HG02588 (cell line): Measurements from ENCODE around the gene AMN.

ENCODE experiments used
- ATAC-seq: cut with Tn5 transposase; IDR thresholded peaks from one replicate; pipeline ENCODE4 v1.9.1; 2021; ENCODE audit warnings: mild to moderate bottlenecking, moderate library complexity; ENCODE audit not compliant: unreplicated experiment

The AMN gene

DNA sequence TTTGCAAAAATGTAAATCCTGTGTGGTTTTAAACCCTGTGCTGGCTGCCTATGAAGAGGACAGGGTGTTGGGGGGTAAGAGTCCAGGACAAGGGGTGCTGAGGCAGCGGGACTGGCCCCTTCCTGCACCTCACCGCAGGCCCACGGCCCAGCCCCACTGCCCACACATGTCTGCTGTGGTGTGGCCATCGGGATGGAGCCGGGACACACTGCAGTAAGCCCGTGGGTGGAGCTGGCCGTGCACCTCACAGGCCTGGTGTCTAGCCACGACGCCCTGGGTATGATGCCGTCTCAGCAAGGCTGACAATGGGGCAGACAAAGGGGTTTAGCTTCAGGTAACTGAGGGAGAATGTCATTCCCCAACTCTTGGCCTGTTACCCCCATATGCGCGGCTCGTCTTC is 19.6 kb downstream of the AMN start:
- ATAC-seq = no peak

DNA sequence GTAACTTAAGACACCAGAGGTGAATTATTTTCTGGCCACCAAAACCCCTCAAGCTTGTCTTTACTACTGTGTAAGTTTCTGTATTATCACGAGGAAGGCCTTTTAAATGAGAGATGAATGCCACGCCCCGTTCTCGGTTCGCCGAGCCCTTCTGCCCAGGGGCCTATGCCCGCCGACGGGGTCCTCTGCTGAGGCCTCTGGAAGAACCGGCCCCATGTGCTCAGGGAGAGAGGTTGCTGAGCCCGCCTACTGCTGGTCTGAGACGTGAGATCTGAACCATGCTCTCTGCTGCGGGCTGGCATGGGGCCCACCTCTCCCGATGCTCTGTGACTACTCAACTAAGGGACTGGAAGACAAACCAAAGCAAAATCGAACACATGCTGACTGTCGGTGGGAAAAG is 21.0 kb downstream of the AMN start:
- ATAC-seq = no peak

DNA sequence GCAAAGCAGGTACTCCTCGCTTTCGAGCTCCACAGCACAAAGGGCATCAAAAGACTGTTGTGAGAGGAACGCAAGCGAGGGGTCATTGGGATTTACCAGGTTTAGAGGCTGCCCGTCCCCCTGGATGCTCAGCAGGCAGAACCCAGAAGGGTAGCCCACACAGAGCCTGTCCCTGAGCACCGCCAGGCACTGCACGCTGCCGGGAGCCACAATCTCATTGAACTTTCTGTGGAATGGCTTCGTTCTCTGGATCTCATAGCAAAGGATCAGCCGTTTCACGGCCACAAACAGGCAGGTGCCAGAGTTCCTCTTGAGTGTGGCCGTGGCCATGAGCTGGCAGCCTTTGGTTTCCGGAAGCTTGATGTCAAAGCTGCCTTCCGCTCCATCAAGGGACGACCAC is 21.5 kb downstream of the AMN start:
- no peak for ATAC-seq

DNA sequence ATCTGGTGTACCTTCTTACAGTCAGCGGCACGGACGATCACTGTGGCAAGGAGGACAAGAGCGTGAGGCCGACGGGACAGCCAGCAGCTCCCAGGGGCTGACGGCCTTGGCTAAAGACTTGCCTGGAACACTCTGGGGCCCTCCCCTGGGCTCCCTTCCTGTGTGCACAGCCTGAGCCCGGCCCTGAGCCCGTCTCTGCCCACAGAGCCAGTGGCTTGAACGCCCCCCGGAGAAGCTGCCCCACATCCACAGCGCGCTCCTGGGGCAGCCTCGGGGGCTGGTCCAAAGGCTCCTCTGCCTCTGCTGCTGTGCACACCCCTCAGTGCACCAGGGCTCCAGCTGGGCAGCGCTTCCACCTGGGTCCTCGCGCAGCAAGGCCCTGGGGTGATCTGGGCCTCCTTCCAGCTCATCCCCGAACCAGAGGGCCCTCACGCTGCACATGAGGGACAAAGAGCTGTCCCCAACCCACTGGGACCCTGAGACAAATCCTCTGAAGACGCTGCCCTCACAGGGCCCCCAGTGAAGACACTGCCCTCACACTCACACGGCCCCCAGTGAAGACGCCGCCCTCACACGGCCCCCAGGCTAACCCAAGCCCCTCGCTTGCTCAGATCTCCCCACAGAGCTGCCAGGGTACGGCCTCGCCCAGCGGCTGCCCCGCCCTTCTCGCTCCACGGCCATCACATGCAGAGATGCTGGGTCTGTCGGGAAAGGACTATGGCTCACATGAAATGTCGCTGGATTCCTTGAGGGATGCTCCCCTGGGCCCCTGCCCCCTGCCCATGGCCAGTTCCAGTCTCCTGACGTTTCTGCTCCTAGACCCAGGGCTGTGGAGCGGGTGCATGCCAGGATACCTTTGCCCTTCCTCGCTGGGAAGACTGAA is 22.2 kb downstream of the AMN start:
- ATAC-seq = no peak

DNA sequence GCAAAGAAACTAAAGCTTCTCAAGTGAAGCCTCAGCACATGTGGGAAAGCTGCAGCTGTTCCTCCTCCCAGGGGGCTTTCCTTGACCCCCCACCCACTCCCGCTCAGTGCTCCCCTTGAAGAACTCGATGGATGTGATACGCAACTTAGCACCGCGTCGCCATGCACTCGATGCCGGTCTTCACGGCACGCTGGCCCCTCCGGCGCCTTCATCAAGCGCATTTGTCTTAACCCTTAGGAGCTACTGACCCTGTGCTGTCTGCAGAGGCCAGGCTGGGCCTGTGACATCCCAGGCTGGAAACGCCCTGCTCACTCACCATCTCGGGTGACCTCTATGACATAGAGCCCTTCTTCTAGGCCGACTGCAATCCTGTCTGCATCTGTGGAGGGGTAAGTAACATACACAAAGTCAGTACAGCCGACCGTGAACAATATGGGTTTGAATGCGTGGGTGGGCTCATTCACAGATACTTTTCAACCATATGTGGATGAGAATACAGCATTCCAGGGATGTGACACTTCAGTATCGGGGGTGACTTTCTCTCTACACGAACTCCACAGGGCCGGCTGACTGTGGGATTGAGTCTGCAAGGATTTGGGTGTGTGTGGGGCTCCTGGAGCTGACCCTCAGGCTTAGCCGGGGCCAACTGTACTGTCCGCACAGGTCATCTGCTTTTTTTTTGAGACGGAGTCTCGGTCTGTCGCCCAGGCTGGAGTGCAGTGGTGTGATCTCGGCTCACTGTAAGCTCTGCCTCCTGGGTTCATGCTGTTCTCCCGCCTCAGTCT is 23.1 kb downstream of the AMN start:
- no peak for ATAC-seq

DNA sequence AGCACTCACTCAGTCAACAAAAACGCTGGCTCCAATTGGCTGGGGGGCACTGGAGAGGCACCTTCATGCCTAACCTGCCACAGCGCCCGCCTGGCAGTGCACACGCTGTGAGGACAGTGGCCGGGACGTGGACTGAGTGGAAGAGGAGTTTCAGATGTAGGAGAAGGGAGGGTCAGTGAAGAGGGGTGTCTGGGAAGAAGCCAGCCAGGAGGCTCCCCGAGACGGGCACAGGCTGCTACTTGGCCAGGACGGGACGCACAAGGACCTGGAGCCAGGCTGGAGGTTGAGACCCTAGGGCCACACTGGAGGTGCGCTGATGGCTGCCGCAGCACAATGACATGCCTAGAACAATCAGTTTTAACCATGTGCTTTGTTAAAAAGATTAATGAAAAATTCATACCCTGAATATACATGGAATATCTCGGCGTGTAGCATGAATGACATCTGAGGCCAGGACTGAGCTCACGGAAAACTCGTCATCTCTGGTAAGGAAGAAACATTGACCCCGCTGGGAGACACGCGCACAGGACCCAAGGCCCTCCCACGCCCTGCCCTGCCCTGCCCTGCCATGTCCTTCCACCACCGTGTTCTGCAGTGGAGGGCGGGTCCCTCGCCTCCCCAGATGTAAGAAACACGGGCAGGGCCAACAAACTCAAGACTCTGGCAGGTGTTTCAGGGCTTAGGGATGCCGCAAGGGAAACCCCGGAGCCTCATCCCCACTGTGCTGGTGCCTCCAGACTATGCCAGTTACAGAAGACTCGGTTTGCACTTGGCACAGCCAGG is 25.0 kb downstream of the AMN start:
- no peak for ATAC-seq

DNA sequence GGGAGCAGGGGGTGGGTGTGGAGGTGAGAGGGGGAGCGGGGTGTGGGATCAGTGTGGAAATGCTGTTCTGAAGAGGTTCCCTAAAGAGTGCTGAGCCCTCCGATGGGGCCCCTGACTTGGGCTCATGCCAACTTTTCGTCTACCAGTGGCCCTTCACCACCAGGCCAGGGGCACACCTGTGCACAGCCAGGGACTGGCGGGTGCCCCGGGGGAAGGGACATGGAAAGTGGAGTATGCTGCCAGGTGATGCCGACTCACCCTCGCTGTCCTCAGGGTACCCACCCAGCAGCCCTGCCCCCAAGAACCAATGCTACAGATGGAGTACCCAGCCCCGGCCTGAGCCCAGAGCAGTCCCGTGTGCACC is 26.2 kb downstream of the AMN start:
- ATAC-seq = no peak

DNA sequence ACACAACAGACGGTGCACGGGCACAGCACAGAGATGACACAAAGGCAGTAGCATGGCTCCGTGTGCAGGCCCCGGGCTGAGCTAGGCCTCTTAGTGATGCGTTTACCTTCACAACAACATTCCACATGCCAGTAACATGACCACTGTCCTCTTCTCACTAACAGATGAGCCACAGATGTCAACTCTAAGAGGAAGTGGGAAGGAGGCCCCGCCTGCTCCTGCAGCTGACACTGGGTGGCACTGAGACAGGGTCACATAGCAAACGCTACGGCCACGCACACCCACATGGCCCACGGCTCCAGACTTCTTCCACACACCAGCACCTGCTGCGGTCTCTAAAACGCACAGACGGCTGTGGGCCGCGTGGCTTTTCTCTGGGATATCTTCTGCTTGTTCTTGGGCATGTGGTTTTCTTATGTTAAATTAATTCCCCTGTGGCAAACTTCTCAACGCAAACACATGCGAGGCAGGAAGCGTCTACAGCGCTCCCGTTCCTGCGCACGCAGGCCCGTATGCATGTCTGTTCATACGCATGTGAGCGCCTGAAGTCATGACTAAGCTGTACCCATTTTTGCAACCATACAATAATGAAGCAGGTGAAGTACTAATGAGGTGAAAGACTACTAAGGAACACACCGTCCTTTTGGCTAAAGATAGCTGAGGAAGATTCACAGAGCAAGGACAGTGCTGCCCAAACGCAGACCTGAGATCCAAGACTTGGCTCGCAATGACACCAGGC is 26.8 kb downstream of the AMN start:
- peak; percentile 46 for ATAC-seq

DNA sequence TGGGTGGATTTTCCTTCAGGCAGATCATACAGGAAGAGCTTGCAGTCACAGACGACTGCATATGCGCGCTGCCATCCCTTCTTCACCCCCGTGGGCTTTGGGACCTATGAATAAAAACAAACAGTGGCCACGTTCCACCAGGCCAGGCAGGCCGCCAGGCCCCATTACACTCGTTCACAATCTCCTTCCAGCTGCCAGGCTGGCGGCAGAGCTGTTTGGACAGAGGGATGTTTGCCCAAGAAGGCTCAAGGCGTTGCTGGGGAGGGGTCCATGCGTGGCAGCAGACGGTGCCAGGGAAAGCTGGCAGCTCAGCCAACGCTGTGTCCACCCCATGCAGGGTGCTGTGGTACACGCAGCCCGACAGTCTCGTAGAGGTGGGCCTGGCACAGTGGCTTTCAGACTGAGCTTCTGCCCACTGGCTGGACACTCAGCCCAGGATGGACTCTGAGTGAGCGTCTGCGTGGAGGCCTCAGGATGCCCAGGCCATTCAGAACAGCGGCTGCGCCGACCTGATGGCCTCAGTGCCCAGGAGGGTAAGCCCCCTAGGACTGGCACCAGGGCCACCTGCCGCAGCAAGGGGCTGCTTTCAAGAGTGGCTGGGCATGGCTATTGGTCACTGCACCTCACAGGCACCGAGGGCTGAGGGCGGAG is 27.5 kb downstream of the AMN start:
- no peak for ATAC-seq

DNA sequence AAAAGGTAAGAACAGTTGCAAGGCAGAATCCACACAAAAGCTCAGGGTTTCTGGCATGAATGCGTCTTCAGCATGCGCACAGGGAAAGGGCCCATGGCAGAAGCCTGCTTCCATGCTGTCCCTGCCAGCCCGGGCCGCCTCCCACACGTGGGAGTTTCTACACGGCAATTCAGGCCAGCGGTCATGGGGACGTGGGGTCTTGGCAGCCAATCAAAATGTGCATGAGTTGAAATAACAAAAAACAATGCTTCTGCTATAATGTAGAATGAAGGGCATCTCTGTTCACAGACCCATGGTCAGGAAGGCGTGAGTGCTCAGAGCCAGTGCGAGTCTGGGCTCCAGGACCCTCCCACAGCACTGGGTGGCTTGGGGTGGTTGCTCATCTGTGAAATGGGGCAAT is 28.6 kb downstream of the AMN start:
- no peak for ATAC-seq

DNA sequence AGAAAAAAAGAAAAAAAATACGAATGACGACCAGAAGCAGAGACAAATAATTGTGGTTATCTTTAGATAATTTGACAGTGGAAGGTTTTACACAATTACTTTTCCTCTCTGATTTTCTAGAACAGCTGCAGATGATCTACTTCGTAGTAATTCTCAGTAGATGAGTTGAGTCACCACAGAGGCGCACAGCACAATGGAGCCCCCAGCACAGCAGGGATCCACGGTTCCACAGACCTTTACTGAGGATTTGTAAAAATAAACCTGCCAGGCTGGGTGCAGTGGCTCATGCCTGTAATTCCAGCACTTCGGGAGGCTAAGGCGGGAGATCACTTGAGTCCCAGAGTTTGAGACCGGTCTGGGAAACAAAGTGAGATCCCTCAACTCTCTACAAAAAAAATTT is 29.3 kb downstream of the AMN start:
- ATAC-seq = no peak

DNA sequence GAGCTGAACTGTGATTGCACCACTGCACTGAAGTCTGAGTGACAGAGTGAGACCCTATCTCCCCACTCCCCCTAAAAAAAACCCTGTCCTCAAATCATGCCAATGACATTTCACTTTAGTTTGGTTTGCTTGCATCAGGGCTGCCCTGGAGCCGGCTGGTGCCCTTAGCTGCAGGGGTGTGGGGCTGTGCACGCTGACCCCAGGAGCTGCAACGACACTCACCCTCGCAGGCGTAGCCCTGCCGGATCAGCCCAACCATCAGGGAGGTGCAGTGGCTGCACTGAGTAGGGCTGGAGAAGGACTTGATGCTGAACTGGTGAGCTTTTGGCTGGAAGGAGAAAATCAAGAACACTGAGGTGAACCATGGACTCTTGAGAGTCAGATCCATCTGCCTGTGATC is 29.8 kb downstream of the AMN start:
- ATAC-seq = no peak

DNA sequence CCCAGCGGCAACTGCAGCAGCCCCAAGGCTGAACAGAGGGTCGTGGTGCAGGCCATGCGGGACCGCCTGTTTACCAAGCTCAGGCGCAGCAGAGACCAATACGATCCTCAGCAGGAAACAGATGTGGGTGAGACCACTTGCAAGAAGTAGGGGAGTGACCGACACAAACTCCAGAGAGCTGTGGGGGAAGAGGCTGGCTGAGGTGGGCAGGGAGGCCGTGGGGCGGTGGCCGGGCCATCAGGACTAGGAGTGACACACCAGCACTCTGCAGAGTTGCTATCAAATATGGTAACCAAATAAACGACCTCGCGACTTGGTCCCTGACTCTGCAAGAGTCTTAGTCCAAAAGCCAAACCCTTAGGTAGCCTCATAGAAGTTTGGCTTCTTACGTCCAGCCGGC is 30.6 kb downstream of the AMN start:
- no peak for ATAC-seq

DNA sequence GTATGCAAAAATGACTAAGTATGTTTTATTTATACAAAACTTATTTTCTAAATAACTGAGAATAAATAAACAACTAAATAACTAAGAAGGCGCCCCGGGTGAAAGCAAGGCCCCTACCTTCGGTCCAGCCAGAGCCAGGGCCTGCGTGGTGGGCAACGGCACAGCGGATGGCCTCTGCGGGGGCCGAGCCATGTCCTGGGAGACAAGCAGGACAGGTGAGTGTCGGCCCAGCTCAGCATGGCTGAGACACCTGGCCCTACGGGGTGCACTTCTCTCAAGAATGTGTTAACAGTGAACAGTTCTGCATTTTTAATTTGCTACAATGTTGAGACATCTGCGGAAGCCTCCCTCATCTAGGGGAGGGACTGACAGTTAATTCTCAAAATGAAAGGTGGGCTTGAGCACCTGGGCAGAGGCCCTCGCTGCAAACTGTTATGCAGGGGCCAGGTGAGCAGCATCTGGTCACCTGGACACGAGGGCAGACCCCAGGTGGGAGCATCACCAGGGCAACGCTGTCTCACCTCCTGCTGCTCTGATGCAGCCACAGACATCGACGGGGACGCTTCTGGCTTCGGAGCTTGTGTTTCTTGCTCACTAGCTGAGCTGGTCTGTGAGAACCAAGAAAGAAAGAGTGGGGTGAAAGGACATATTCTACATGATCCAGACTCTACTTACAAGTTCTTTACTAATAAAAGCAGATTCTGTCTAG is 31.8 kb downstream of the AMN start:
- ATAC-seq = no peak

DNA sequence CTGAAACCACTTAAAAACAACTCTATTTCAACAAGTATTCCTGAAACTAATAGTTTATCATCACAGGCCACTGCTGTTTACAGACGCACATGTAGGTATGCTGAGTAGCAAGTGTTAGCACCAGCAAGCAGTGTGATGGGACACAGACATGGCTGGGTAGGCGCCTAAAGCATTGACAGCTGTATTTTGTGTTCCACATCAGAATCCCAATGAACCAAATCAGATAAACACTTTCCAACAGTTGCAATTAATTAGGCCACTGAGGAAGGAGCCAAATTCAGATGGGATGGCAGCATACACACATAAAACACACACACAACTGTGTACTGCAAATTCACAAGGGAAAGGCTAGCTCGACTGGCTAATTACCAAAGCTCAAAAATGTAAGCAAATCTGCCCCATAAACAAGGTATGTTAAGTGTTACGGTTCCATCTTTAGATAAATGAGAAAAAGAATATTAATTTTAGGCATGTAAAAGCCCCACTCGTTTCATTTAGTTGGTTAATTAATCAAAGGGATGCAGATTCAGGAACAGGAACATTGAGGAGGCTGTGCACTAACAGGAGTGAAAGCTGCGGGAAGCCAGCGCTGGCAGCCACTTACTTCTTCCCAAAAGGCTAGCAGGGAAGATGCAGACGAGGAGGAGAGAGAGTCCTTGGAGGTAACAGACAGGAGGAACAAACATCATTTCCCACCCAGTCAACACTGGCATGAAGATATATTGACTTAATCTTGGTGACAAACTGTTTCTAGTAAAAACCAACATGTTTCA is 33.4 kb downstream of the AMN start:
- ATAC-seq = no peak

DNA sequence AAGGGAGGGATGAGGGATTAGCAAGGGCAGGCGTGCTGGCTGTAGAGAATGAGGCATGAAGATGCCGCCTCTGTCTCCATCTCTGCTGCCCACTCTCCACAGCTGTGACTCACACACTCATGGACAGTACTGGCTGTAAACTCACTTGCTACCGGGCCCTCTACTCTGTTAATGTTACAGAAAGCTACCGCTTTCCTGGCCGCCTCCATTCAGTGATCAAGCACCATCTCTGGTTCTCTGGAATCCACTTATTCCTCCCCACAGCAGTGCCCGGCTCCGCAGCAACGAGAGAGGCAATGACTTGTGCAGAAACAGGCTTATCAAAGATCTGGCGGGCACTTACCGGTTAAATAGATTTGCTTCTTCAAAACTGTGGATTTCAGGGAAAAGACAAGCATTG is 34.8 kb downstream of the AMN start:
- no peak for ATAC-seq

DNA sequence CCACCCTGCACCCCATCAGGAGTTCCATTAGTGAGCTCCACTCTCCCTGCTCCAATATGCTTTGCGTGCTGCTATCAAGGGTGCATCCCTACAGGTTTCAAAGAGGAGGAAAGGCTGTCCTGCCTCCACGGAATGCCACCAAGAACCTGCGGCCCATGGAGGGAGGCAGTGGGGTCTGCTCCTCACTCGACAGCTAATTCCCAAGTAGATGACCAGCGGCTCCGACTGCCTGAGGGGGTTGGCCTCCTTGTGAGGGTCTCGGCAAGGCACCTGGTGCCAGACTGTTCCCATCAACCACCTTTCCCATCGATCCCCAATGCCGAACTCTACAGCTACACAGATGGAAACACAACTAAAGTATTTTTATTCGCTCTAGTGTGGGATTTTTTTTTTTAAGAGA is 36.0 kb downstream of the AMN start:
- ATAC-seq = no peak

DNA sequence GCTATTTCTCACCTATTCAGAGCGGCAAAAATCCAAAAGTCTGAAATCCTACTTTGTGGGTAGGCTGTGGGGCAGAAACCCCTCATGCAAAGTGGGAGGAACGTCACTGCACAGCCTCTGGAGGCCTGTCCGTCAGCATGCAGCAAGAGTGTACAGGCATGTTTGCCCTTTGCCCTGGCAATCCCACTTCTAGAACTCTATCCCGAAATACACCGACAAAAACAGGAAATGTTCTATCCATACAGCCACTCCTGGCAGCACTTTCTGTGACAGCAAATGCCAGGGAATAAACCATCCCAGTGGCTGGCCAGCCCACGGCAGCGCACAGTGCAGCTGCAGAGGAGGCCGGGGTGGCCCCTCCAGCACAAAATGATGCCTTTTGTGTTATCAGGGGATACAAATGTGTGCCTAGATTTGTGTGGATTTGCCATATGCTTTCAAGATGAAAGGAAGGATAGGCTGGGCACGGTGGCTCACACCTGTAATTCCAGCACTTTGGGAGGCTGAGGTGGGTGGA is 39.7 kb downstream of the AMN start:
- ATAC-seq = no peak
